Prostate gland (tissue), 1 donor: ENCODE data around the gene PIM3.

Source experiments
- POLR2A ChIP-seq: fragments of 450-650 bp; IDR thresholded peaks from one replicate; pipeline ENCODE4 v1.6.1; 2016; ENCODE audit warnings: antibody characterized with exemption, mild to moderate bottlenecking
- POLR2AphosphoS5 ChIP-seq: sonication (generic); formaldehyde crosslinking; IDR thresholded peaks from one replicate; pipeline ENCODE4 v1.6.1; 2017; ENCODE audit warnings: antibody characterized with exemption

- TF ChIP-seq POLR2A = no peak
- TF ChIP-seq POLR2AphosphoS5 = no peak
These were observed 32.9 kb upstream of the PIM3 start for GRCh38 chr22:49927483-49928184.
